ENCODE data around the gene BRD1.
"Not testable (repeated sequence)": the region's sequence is repeated elsewhere in the genome, so short reads cannot be mapped to it uniquely, and the experiment has no call there.

Gene BRD1

GRCh38 chr22:49826603-49827270 lies 936 bp downstream of the BRD1 start:
- no peak for DNase-seq (ENCODE audit: low read depth in 3 of 3)

- DNase-seq (ENCODE audit: low read depth in 3 of 3) = peak in 2 of 3 donors; percentile 57 to 58
Observed at GRCh38 chr22:49825944-49826602, 1.6 kb downstream of the BRD1 start.

DNA sequence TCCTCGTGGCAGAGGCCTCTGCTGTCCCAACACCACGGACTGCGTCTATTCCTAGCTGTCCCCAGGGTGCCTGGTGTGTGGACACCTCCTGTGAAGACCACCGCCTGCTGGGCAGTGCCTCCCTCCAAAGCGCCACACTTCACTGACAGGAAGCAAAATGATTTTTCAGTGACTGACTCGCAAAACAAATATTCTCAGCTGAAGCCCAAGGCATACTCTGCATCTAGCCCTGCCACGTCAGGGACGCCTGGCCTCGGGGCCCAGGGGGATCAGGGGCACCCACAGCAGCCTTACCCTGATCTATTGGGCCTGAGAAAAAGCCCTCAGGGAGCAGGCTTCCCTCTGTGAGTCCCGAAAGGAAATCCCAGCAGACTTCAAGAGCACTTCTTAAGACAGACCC lies 2.2 kb downstream of the BRD1 start:
- no peak for DNase-seq (ENCODE audit: low read depth in 3 of 3)

GRCh38 chr22:49824936-49825335 lies 2.7 kb downstream of the BRD1 start:
- DNase-seq (ENCODE audit: low read depth in 3 of 3) = no peak

DNA sequence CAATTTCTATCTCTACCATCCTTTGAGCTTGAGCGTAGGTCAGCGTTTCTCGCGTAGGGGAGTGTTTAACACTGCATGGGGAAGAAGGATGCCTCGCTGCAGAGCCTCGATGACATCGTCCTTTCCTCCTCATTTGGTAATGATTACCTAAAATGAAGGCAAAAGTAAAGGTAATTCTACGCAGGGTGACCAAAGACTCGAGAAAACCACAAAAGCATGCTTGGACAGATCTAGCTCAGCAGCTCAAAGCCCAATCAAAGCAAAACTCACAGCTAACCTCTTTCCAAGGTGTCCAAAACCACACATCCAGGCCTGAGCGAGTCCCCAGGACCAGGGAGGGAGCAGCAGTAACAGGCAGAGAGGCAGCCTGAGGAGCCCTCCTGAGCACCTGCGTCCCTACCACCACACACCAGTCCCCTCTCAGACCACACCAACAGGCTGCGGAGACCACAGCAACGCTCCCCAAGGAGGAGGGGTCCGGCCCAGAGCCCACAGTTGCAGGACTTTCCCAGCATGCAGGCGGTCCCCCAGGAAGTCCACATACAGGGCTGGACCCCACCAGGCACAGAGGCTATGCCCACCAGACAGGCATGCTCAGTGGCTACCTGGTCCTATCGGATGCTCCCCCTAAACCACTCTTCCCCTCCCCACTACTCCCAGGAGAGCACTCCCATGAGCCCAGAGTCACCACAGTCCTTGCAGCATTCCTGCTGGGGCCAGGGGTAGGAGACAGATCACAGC lies 3.3 kb downstream of the BRD1 start:
- DNase-seq (ENCODE audit: low read depth in 3 of 3) = no peak

DNA sequence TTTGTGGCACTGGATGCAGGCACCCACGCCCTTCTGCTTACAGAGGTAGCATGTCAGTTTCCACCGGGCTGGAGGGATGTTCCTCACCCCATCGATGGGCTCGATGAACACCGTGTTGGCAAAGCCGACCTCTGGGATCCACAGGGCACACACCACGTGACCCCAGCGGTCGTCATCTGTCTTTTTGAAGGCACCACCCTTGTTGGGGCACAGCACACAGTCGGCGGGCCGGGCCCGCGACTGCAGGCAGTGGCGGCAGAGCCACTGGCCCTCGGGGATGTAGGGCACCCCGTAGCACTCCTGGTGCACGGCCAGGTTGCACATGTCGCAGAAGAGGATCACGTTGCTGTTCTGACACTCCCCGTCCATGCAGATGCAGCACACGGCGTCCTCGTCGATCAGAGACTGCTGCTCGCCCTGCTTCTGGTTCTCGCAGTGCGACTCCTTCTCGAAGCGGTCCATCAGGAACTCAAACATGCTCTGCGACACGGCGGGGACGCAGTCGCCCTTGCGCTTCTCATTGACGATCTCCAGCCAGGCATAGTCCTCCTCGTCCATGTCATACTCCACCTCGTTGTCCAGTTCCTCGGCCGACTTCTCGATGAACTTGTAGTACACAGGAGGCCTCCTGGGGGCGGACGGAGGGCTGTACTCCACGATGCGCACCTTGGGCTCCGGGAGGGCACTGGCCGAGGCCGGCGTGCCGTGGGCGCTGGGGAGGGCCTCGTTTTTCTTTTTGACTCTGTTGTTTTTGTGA lies 4.2 kb downstream of the BRD1 start:
- no peak for DNase-seq (ENCODE audit: low read depth in 3 of 3)

DNA sequence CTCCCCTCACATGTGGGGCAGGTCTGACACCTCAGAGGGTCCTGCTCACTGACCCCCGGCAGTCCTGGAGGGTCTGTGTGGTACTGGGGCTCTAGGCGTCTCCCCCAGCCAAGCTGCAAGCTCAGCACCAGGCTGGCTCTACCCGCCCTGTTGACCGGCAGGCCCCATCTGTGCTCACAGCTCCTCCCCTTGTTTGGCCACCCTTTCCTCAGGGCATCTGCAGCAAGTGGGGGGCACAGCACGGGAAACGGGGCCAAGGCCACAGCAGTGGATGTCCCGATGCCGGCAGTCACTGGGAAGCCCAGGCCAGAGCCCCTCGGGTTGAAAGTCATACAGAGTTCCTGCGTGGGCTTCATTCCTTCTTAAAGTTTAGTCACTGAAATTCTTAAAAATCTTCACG lies 5.9 kb downstream of the BRD1 start:
- not testable (repeated sequence) for DNase-seq (ENCODE audit: low read depth in 3 of 3)

- no peak for DNase-seq (ENCODE audit: low read depth in 3 of 3)
Observed at GRCh38 chr22:49820984-49821383, 6.7 kb downstream of the BRD1 start.

- no peak for DNase-seq (ENCODE audit: low read depth in 3 of 3)
Observed at GRCh38 chr22:49817359-49817758, 10.3 kb downstream of the BRD1 start.

DNA sequence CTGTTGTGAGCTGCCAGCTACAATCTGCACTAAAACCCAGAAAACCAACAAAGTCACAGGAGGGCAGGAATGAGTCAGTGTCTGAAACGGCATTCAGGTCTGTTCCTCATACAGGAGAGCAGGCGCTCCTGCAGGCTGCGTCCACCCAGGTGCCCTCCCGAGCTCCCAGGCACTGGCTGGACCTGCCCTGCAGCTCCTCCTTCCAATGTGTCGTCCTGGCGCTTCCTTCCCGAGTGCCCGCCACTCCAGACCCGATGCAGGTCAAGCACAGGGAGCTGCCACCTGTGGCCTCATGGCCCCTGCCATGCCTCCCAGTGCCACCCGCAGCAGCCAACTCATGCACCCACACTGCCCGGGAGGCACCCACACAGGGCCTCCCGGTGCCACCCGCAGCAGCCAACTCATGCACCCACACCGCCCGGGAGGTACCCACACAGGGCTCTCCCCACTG lies 12.0 kb downstream of the BRD1 start:
- no peak for DNase-seq (ENCODE audit: low read depth in 3 of 3)

GRCh38 chr22:49814856-49815255 lies 12.8 kb downstream of the BRD1 start:
- no peak for DNase-seq (ENCODE audit: low read depth in 3 of 3)

DNA sequence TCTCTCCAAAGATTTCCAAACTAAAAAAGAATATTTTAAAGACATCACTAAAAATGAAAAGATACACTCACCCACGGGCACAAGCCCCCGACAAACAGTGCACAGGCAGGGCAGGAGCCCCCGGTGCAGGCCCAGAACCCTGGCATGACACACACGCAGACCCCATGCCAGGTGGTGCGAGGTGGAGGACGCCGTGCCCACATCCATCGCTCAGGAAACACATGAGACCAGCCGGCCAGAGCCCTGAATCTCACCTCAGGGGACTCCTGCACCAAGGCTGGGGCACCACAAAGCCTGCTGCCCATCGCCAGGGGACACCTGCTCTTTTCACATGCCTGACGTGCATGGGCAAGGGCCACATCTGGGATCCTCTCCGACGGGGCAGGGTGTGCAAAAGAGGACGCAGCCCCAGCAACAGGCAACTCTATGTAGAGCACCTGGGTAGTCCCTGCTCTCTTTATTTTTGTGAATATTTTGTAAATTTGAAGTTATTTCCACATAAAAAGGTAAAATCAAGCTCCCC lies 13.4 kb downstream of the BRD1 start:
- no peak for DNase-seq (ENCODE audit: low read depth in 3 of 3)

- no peak for DNase-seq (ENCODE audit: low read depth in 3 of 3)
Observed at GRCh38 chr22:49812838-49813237, 14.8 kb downstream of the BRD1 start.

DNA sequence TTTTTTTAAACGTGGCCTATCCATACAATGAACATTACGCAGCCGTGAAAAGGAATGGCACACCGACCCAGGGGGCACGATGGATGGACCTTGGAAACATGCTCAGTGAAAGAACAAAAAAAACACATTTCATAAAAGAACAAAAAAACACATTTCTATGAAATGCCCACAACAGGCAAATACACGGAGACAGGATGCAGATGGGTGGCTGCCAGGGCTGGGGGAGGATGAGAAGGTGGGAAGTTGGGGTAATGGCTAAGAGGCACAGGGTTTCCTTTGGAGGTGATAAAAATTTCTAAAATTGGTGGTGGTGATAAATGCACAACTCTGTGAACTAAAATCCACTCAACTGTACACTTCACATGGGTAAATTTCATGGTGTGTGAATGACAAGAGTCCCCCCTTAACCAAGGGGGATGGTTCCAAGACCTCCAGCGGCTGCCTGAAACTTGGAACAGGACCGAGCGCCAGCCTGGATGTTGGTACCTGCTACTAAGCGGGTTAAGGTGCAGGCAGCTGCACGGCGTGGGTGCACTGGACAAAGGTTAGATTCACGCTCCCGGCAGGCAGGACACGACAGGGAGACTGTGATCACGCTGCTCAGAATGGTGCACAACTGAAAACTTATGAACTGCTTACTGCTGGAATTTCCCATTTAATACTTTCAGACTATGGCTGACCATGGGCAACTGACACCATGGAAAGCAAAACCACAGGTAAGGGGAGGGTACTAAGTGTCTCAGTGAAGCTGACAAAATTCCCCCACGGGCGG lies 16.5 kb downstream of the BRD1 start:
- no peak for DNase-seq (ENCODE audit: low read depth in 3 of 3)

DNA sequence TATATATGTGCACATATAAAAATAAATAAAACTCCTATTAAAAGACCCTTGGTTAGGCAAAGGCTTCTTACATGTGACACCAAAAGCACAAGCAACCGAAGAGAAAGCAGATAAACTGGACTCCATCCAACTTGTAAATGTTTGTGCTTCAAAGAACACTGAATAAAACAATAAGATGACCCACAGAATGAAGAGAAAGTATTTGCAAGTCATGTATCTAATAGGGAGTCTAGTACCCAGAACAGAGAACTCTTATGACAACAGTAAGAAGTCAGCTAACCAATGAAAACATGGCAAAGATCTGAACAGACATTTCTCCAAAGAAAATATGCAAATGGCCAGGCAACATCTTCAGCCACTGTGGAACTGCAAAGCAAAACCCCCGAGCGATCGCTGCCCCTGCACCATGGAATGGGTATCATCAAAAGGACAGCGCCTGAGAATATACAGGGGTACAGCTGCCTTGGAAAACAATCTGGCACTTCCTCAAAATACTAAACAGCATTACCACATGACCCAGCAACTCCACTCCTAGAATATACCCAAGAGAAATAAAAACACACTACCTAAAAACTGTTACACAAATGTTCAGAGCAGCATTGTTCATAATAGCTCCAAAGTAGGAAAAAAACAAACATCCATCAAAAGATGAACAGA lies 17.2 kb downstream of the BRD1 start:
- DNase-seq (ENCODE audit: low read depth in 3 of 3) = no peak

DNA sequence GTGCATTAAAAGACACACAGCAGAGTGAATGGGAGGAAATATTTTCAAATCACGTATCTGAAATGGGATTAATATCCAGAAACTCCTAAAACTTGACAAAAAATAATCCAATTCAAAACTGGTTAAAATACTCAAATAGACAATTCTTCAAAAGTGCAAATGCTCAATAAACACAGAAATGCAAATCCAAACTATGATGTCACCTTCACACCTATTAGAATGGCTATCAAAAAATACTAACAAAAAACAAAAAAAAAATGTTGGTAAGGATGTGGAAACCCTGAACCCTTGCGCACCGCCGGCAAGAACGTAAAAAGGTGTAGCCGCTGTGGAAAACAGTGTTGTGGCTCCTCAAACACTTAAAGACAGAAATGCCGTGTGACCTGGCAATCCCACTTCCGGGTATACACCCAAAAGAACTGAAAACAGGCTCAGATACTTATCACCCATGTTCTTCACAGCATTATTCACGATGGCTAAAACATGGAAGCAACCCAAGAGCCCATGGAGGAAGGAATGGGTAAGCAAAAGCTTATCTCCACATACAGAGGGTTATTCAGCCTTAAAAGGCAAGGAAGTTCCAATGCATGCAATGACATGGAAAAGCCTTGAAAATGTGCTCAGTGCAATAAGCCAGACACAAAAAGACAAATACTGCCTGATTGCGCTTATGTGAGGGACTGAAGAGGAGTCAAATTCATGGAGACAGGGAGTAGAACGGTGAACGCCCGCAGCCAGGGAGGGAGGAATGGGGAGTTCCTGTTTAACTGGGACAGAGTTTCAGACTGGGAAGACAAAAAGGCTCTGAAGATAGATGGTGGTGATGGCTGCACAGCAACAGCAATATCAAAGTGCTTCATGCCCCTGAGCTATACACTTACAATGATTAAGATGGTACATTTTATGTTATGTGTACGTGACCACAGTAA lies 19.6 kb downstream of the BRD1 start:
- no peak for DNase-seq (ENCODE audit: low read depth in 3 of 3)

DNA sequence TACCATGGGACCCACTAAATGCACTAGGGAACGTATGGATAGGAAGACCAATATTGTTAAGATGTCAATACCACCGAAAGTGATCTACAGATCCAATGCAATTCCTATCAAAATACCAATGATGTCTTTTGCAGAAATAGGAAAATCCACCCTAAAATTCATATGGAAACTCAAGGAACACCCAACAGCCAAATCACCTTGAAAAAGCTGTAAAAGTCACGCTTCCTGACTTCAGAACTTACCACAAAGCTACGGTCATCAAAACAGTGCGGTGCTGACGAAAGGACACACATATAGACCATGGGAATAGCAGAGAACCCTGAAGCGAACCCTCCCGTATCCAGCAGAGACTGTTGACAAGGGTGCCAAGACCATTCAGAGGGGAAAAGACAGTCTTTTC lies 20.5 kb downstream of the BRD1 start:
- DNase-seq (ENCODE audit: low read depth in 3 of 3) = no peak

DNA sequence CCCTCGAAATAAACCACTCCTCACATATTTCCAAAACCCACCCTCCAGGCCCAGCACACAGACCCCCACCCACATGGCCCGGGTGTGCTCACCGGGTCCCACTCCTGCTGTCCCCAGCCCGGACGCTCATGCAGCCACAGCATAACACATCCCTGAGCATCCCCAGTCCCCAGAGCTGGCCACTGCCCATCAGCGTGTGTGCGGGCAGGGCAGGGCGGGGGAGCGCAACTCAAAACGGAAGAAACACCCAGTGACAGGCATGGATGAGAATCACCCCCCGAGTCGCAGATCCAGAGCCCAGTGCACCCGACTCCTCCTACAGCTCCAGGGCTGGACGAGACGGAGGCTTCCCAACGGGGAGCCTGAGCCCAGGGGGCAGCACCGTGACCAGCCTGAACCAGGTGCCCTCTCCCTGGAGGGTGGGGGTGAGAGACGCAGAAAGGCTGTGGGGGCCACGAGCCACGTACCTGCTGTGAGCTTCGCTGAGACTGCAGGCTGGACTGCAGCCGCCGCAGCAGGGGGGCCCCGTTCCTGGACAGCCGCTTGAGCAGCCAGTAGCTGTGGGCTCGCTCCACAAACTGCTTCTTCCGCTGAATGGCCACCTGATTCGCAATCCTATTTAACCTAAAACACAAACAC lies 23.8 kb downstream of the BRD1 start:
- DNase-seq (ENCODE audit: low read depth in 3 of 3) = no peak

DNA sequence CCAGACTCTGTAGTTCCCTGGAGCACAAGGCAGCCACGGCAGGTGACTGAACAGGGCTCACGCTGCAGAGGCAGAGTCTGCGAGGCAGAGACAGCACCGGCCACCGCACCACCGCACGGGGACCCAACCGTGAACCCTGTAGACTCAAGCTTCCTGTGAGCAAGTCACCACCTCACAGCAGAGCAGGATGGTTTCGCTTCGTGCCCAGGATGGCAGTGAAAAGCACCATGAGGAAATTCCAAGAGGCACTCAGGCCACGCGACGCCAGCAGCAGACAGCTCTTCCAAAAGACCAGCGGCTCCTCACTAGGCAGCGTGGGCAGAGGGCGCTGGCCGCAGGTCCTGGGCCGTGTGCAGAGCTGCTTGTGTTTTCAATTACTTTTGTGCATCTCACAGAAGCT lies 24.5 kb downstream of the BRD1 start:
- no peak for DNase-seq (ENCODE audit: low read depth in 3 of 3)
